ENCODE measurements around the gene PLXNA4. TPM values are rescaled to one million over a fixed set of nuclear protein-coding genes. Genes with fewer than 3 reads are reported as not detected.
A peak's percentile ranks its signal among the peaks of the same experiment; 100 is the strongest.

Gene PLXNA4
- total and polyA plus RNA-seq, 2 experiments from 2014 or later = 0.32 TPM; not detected in 1

DNA sequence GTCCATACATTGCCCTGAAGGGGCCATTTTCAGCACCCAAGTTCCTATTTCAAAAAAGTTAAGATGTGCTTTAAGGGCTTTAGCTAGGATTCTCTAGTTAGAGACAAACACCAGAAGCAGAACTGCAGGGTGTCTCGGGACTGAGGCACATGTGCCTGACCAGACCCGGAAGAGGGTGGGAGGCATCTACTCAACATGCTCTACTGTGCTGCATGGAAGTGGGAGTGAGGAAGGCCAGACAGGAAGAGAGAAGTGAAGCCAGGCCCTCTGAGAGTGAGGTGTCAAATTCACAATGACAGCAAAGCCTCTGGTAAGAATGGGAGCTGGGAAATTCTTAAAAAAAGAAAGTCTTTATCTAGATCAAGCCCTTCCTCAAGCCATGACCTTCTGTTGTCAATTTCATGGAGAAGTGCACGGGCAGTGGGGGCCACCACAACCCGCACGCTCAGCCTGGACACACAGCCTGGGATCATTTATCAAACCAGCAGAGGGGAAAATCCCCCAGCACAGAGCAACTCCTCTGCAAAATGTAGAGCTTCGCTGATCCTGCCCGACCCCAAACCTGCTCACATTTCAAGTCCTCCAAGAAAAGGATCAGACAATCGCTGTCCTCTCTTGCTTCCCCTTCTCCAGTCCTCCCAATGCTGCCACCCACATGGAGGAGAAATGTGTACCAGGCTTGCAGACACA is 38.7 kb downstream of the PLXNA4 start:
- Histone ChIP-seq H4K20me1 (ENCODE audit: insufficient read depth) (no peaks in the 10 kb centered on the region), H3K4me2 (ENCODE audit: unreplicated experiment) (no peak overlapping the region), H3K9ac (no peak overlapping the region), H3K4me3 (no peak overlapping the region), H3K4me1 (ENCODE audit: insufficient read depth) (peaks cover 6% of the 10 kb centered on the region; the same call in 1 of the 2 replicates), H3K27me3 (replicated peaks; ENCODE audit: insufficient read depth) (no peaks in the 10 kb centered on the region), H3F3A (ENCODE audit: insufficient read depth) (no peaks in the 10 kb centered on the region), H3K36me3 (ENCODE audit: low read depth) (no peaks in the 10 kb centered on the region), H3K27ac (no peak overlapping the region), H3K79me2 (ENCODE audit: insufficient read depth) (no peaks in the 10 kb centered on the region), H3K9me2 (ENCODE audit: insufficient read depth) (no peaks in the 10 kb centered on the region), H2AFZ (no peak overlapping the region), H3K9me3 (ENCODE audit: low read depth) (no peaks in the 10 kb centered on the region)
- no peak for DNase-seq
- in situ Hi-C loops (cut with MboI) = no loop called here
- 68 to 77% methylated on average over 8 of the region's 8 CpGs for WGBS, 2 experiments (ENCODE audit: low coverage in 1 of 2, low lambda C conversion rate in 2 of 2, missing lambda C conversion rate in 2 of 2)
- TF ChIP-seq EZH2 (IDR thresholded peaks at IDR 0.05; ENCODE audit: insufficient read depth, poor library complexity, severe bottlenecking) = no peak
- no peak for TF ChIP-seq EZH2phosphoT487 (IDR thresholded peaks at IDR 0.05; ENCODE audit: insufficient read depth, low read depth)

DNA sequence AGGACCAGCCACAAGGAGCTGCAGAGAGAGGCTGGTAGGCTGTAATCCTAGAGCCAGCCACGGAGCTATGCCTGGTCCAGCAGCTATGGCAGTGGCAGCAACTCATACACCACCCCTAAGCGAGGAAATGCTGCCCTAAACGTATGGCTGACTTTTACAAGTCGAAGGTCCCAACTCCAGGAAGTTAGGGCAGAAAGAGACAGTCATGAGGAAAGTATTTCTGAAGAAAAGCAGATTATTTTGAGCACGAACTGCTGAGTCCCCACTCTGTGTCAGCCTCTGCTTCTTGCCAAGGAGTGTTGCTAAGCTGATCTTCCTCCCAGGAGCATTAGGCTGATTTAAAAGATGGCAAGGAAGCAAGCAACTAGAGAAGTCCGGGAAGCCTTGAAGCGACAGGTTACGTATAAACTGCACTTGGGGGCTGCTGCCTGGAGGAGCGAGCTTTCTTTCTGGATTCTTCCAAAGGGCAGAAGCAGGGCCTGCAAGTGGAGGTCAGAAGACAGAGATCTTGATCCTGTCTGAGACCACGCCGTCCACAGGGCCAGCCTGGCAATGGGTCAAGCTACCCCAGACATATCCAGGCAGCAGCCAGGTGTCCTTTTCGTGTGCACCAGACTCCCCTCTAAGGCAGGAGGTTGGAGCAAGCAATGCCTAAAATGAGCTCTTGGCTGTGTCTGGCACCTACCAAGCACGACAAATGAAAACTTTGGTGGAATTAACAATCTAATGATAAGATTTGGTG is 39.4 kb downstream of the PLXNA4 start:
- 58% methylated on average over 13 of the region's 13 CpGs for WGBS, 2 experiments (ENCODE audit: low coverage in 1 of 2, low lambda C conversion rate in 2 of 2, missing lambda C conversion rate in 2 of 2)
- H3K27me3 ChIP-seq (replicated peaks; ENCODE audit: insufficient read depth) = no peaks in the 10 kb centered on the region

DNA sequence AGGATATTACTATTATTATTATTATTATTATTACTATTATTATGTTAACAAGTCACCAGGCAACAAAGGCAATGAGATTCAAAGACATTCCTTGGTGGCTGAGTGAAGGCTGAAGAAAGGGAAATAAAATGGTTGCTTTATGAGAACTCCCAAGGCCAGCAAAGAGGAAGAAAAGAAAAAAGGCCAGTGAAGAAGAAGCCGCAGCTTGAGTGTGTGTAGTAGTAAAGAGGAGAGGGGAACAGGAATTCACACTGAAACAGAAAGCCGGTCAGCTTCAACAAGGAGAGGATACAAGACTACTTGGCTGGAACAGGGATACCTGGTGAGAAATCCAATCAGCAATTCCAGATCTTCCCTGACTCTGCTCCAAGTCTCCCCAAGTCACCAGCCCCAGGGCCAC is 42.4 kb downstream of the PLXNA4 start:
- H3K79me2 ChIP-seq (ENCODE audit: insufficient read depth) = no peaks in the 10 kb centered on the region
- H3K9ac ChIP-seq = no peak overlapping the region
- H3K4me1 ChIP-seq (ENCODE audit: insufficient read depth) = peaks cover 6% of the 10 kb centered on the region; the same call in 1 of the 2 replicates
- no peak for TF ChIP-seq EZH2phosphoT487 (IDR thresholded peaks at IDR 0.05; ENCODE audit: insufficient read depth, low read depth)
- no peak for TF ChIP-seq EZH2 (IDR thresholded peaks at IDR 0.05; ENCODE audit: insufficient read depth, poor library complexity, severe bottlenecking)
- no peak overlapping the region for H2AFZ ChIP-seq
- no peaks in the 10 kb centered on the region for H3K9me2 ChIP-seq (ENCODE audit: insufficient read depth)
- in situ Hi-C loops (cut with MboI) = no loop called here
- H3K27me3 ChIP-seq (replicated peaks; ENCODE audit: insufficient read depth) = 0 out of 2 replicates have a peak, but pooled peaks cover 5% of the 10 kb centered on the region
- no peaks in the 10 kb centered on the region for H3K36me3 ChIP-seq (ENCODE audit: low read depth)
- no peak overlapping the region for H3K4me3 ChIP-seq
- H3F3A ChIP-seq (ENCODE audit: insufficient read depth) = no peaks in the 10 kb centered on the region
- no peak overlapping the region for H3K27ac ChIP-seq
- H3K4me2 ChIP-seq (ENCODE audit: unreplicated experiment) = no peak overlapping the region
- 55 to 58% methylated on average over 2 of the region's 2 CpGs for WGBS, 2 experiments (ENCODE audit: low coverage in 1 of 2, low lambda C conversion rate in 2 of 2, missing lambda C conversion rate in 2 of 2)
- no peak for DNase-seq
- no peaks in the 10 kb centered on the region for H4K20me1 ChIP-seq (ENCODE audit: insufficient read depth)
- no peaks in the 10 kb centered on the region for H3K9me3 ChIP-seq (ENCODE audit: low read depth)

More for the DNA sequence above, 39.4 kb downstream of the PLXNA4 start:
- Histone ChIP-seq H3K4me2 (ENCODE audit: unreplicated experiment) (no peak overlapping the region), H3K79me2 (ENCODE audit: insufficient read depth) (no peaks in the 10 kb centered on the region), H3K9me3 (ENCODE audit: low read depth) (no peaks in the 10 kb centered on the region), H3K4me3 (no peak overlapping the region), H3K9ac (no peak overlapping the region), H3F3A (ENCODE audit: insufficient read depth) (no peaks in the 10 kb centered on the region), H4K20me1 (ENCODE audit: insufficient read depth) (no peaks in the 10 kb centered on the region), H3K4me1 (ENCODE audit: insufficient read depth) (peaks cover 6% of the 10 kb centered on the region; the same call in 1 of the 2 replicates), H3K36me3 (ENCODE audit: low read depth) (no peaks in the 10 kb centered on the region), H3K9me2 (ENCODE audit: insufficient read depth) (no peaks in the 10 kb centered on the region), H2AFZ (no peak overlapping the region), H3K27ac (no peak overlapping the region)
- in situ Hi-C loops (cut with MboI) = no loop called here
- DNase-seq = peak; percentile 51
- no peak for TF ChIP-seq EZH2phosphoT487 (IDR thresholded peaks at IDR 0.05; ENCODE audit: insufficient read depth, low read depth)
- no peak for TF ChIP-seq EZH2 (IDR thresholded peaks at IDR 0.05; ENCODE audit: insufficient read depth, poor library complexity, severe bottlenecking)

DNA sequence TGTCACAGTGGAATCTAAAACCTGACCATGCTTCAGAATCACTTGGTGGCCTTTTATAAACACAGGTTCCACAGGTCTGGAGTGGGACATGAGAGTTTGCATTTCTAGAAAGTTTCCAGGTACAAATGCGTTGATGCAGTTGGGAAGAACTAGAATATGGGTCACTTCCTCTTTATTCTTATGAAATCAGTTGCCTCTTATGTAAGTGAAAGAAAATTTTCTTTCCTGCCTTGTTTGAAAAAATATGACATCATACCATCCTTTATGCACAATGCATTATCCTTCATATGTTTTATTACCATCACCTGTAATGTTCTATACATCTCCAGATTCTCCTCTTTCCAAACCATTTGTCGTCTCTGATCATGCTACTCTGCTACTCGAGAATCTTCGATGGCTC is 44.0 kb downstream of the PLXNA4 start:
- no peak overlapping the region for H3K27ac ChIP-seq
- 60 to 61% methylated on average over 4 of the region's 4 CpGs for WGBS, 2 experiments (ENCODE audit: low coverage in 1 of 2, low lambda C conversion rate in 2 of 2, missing lambda C conversion rate in 2 of 2)
- no peaks in the 10 kb centered on the region for H3K9me3 ChIP-seq (ENCODE audit: low read depth)
- no peak overlapping the region for H3K9ac ChIP-seq
- no peaks in the 10 kb centered on the region for H3K79me2 ChIP-seq (ENCODE audit: insufficient read depth)
- H2AFZ ChIP-seq = no peak overlapping the region
- H3K9me2 ChIP-seq (ENCODE audit: insufficient read depth) = no peaks in the 10 kb centered on the region
- no peak overlapping the region for H3K4me2 ChIP-seq (ENCODE audit: unreplicated experiment)
- H3F3A ChIP-seq (ENCODE audit: insufficient read depth) = no peaks in the 10 kb centered on the region
- H3K36me3 ChIP-seq (ENCODE audit: low read depth) = no peaks in the 10 kb centered on the region
- in situ Hi-C loops (cut with MboI) = no loop called here
- H4K20me1 ChIP-seq (ENCODE audit: insufficient read depth) = no peaks in the 10 kb centered on the region
- no peak for DNase-seq
- peaks cover 6% of the 10 kb centered on the region; the same call in 1 of the 2 replicates for H3K4me1 ChIP-seq (ENCODE audit: insufficient read depth)
- H3K4me3 ChIP-seq = no peak overlapping the region
- TF ChIP-seq EZH2 (IDR thresholded peaks at IDR 0.05; ENCODE audit: insufficient read depth, poor library complexity, severe bottlenecking) (no peak), EZH2phosphoT487 (IDR thresholded peaks at IDR 0.05; ENCODE audit: insufficient read depth, low read depth) (no peak)
- H3K27me3 ChIP-seq (replicated peaks; ENCODE audit: insufficient read depth) = 0 out of 2 replicates have a peak, but pooled peaks cover 5% of the 10 kb centered on the region

Data from GM23248 (cell line).